ENCODE data around the gene PXK.
"Not testable (repeated sequence)": the region's sequence is repeated elsewhere in the genome, so short reads cannot be mapped to it uniquely, and the experiment has no call there.

Gene PXK

GRCh38 chr3:58332575-58333188, at the start of gene PXK:
TSS of gene PXK (plus strand) at chr3:58332892. CDS start at chr3:58332989, 97 bp downstream.
- Histone ChIP-seq H3F3A (ENCODE audit: insufficient read depth, low read length) (no peaks in the 10 kb centered on the region), H3K27ac (ENCODE audit: low read length) (no peak within 1 kb of the TSS), H3K36me3 (replicated peaks; ENCODE audit: insufficient read depth, low read length) (no peaks in the 10 kb centered on the region)

DNA sequence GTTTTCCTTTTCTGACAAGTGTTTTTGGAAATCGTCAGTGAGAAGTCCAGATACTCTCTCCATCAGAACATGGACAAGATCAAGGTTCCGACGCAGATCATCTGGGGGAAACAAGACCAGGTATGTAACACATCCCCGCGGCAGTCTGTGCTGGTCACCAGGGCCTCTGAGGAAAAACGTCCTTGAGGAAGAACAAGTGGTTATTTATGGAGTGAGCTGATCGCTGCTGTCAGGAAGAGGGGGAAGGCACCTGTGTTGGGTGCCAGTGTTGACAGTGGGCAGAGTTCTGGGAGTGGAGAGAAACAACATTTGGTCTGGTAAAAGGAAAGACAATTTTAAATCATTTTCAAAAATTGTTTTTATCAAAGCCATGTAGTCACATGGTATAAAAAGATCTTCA, 47.4 kb upstream of the PXK start:
- no peak overlapping the region for H3K9ac ChIP-seq (ENCODE audit: low read length)
- H4K20me1 ChIP-seq (ENCODE audit: insufficient read depth, low read length) = no peaks in the 10 kb centered on the region
- no peaks in the 10 kb centered on the region for H3K9me2 ChIP-seq (replicated peaks; ENCODE audit: insufficient read depth, low read length)
- H2AFZ ChIP-seq (ENCODE audit: low read length) = no peak overlapping the region
- no peak overlapping the region for H3K4me2 ChIP-seq (ENCODE audit: low read depth, low read length)
- H3K4me3 ChIP-seq (ENCODE audit: low read length) = no peak overlapping the region
- no peaks in the 10 kb centered on the region for H3K9me3 ChIP-seq (replicated peaks; ENCODE audit: insufficient read depth, low read length)
- no peaks in the 10 kb centered on the region for H3F3A ChIP-seq (ENCODE audit: insufficient read depth, low read length)
- no peaks in the 10 kb centered on the region for H3K79me2 ChIP-seq (ENCODE audit: low read length)
- H3K4me1 ChIP-seq (ENCODE audit: low read length) = no peaks in the 10 kb centered on the region
- H3K27ac ChIP-seq (ENCODE audit: low read length) = no peak overlapping the region
- no peaks in the 10 kb centered on the region for H3K27me3 ChIP-seq (replicated peaks; ENCODE audit: insufficient read depth, low read length)
- no peak for DNase-seq
- no peaks in the 10 kb centered on the region for H3K36me3 ChIP-seq (replicated peaks; ENCODE audit: insufficient read depth, low read length)
- TF ChIP-seq EZH2 (optimal IDR thresholded peaks at IDR 0.05; ENCODE audit: low read depth, low read length) = no peak

More at GRCh38 chr3:58332575-58333188, at the start of gene PXK:
- H4K20me1 ChIP-seq (ENCODE audit: insufficient read depth, low read length) = no peaks in the 10 kb centered on the region
- H3K9me2 ChIP-seq (replicated peaks; ENCODE audit: insufficient read depth, low read length) = no peaks in the 10 kb centered on the region
- H3K9me3 ChIP-seq (replicated peaks; ENCODE audit: insufficient read depth, low read length) = no peaks in the 10 kb centered on the region
- H2AFZ ChIP-seq (ENCODE audit: low read length) = peak within 1 kb of the TSS; percentile 99
- TF ChIP-seq EZH2 (optimal IDR thresholded peaks at IDR 0.05; ENCODE audit: low read depth, low read length) (no peak), CTCF (IDR thresholded peaks at IDR 0.05; ENCODE audit: low read length) (peak; percentile 25), EZH2phosphoT487 (IDR thresholded peaks at IDR 0.05; ENCODE audit: low read length) (no peak)
- peaks cover 19% of the 10 kb centered on the region for H3K79me2 ChIP-seq (ENCODE audit: low read length)
- H3K27me3 ChIP-seq (replicated peaks; ENCODE audit: insufficient read depth, low read length) = no peaks in the 10 kb centered on the region
- peak within 1 kb of the TSS; percentile 99 for H3K4me2 ChIP-seq (ENCODE audit: low read depth, low read length)
- peak within 1 kb of the TSS; percentile 89 for H3K4me3 ChIP-seq (ENCODE audit: low read length)
- H3K9ac ChIP-seq (ENCODE audit: low read length) = peak within 1 kb of the TSS; percentile 58
- peaks cover 6% of the 10 kb centered on the region; the same call in 1 of the 2 replicates for H3K4me1 ChIP-seq (ENCODE audit: low read length)
- DNase-seq = peak; percentile 78

GRCh38 chr3:58287354-58287753, 45.3 kb upstream of the PXK start:
- no peak for DNase-seq
- no peak for TF ChIP-seq EZH2phosphoT487 (IDR thresholded peaks at IDR 0.05; ENCODE audit: low read length)
- no peak for TF ChIP-seq CTCF (IDR thresholded peaks at IDR 0.05; ENCODE audit: low read length)

DNA sequence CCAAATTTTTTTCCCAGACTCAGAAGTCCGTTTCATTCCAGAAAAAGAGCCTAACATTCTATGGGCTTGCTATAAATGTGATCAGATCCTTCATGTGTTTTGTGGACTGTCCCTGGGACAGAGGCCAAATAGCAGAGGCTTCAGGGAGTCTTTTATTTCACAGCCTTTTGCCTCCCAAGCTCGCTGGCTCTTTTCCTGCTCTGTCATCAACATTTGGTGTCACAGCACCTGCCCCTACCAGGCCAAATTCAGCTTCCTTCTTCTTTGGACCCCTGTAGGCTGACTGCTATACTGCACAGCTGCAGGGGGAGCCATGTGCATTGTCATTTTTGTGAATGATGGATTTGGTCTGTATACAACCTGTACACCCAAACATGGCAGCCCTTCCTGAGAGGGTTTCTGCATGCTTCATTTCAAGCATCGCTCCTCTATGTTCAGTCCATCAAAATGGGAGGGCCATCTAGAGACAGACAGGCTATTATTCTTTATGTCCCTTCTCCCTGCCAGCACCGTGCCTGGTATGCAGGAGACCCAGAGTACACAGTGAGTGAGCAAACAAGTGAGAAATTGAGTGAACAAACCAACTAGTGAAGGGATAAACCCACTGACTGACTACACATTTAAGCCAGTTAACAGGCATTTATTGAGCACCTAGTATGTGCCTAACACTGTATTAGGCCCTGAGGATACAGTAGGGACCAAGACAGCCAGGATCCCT, 44.5 kb upstream of the PXK start:
- no peaks in the 10 kb centered on the region for H3K27me3 ChIP-seq (replicated peaks; ENCODE audit: insufficient read depth, low read length)
- no peak overlapping the region for H2AFZ ChIP-seq (ENCODE audit: low read length)
- H3K4me1 ChIP-seq (ENCODE audit: low read length) = no peaks in the 10 kb centered on the region
- TF ChIP-seq EZH2 (optimal IDR thresholded peaks at IDR 0.05; ENCODE audit: low read depth, low read length) = no peak
- TF ChIP-seq EZH2phosphoT487 (IDR thresholded peaks at IDR 0.05; ENCODE audit: low read length) = no peak
- TF ChIP-seq CTCF (IDR thresholded peaks at IDR 0.05; ENCODE audit: low read length) = no peak; the same call in 1 of the 2 replicates
- H3K4me2 ChIP-seq (ENCODE audit: low read depth, low read length) = no peak overlapping the region
- no peaks in the 10 kb centered on the region for H3K9me2 ChIP-seq (replicated peaks; ENCODE audit: insufficient read depth, low read length)
- H3F3A ChIP-seq (ENCODE audit: insufficient read depth, low read length) = no peaks in the 10 kb centered on the region
- no peak overlapping the region for H3K9ac ChIP-seq (ENCODE audit: low read length)
- no peak for DNase-seq
- H3K4me3 ChIP-seq (ENCODE audit: low read length) = no peak overlapping the region
- H3K36me3 ChIP-seq (replicated peaks; ENCODE audit: insufficient read depth, low read length) = no peaks in the 10 kb centered on the region
- H3K9me3 ChIP-seq (replicated peaks; ENCODE audit: insufficient read depth, low read length) = no peaks in the 10 kb centered on the region
- no peaks in the 10 kb centered on the region for H3K79me2 ChIP-seq (ENCODE audit: low read length)
- no peaks in the 10 kb centered on the region for H4K20me1 ChIP-seq (ENCODE audit: insufficient read depth, low read length)
- no peak overlapping the region for H3K27ac ChIP-seq (ENCODE audit: low read length)

More at GRCh38 chr3:58287354-58287753, 45.3 kb upstream of the PXK start:
- Histone ChIP-seq H4K20me1 (ENCODE audit: insufficient read depth, low read length) (no peaks in the 10 kb centered on the region), H2AFZ (ENCODE audit: low read length) (no peak overlapping the region), H3K36me3 (replicated peaks; ENCODE audit: insufficient read depth, low read length) (no peaks in the 10 kb centered on the region), H3K4me1 (ENCODE audit: low read length) (no peaks in the 10 kb centered on the region), H3K79me2 (ENCODE audit: low read length) (no peaks in the 10 kb centered on the region), H3K9me2 (replicated peaks; ENCODE audit: insufficient read depth, low read length) (no peaks in the 10 kb centered on the region), H3K9me3 (replicated peaks; ENCODE audit: insufficient read depth, low read length) (no peaks in the 10 kb centered on the region), H3K4me3 (ENCODE audit: low read length) (no peak overlapping the region), H3K9ac (ENCODE audit: low read length) (no peak overlapping the region), H3K4me2 (ENCODE audit: low read depth, low read length) (no peak overlapping the region), H3K27me3 (replicated peaks; ENCODE audit: insufficient read depth, low read length) (no peaks in the 10 kb centered on the region), H3K27ac (ENCODE audit: low read length) (no peak overlapping the region), H3F3A (ENCODE audit: insufficient read depth, low read length) (no peaks in the 10 kb centered on the region)

- H3K4me2 ChIP-seq (ENCODE audit: low read depth, low read length); DNase-seq; H2AFZ ChIP-seq (ENCODE audit: low read length); H3F3A ChIP-seq (ENCODE audit: insufficient read depth, low read length); H3K4me3 ChIP-seq (ENCODE audit: low read length); H3K36me3 ChIP-seq (replicated peaks; ENCODE audit: insufficient read depth, low read length); H4K20me1 ChIP-seq (ENCODE audit: insufficient read depth, low read length); H3K9me3 ChIP-seq (replicated peaks; ENCODE audit: insufficient read depth, low read length); H3K27me3 ChIP-seq (replicated peaks; ENCODE audit: insufficient read depth, low read length); H3K27ac ChIP-seq (ENCODE audit: low read length); H3K9me2 ChIP-seq (replicated peaks; ENCODE audit: insufficient read depth, low read length); H3K9ac ChIP-seq (ENCODE audit: low read length); H3K4me1 ChIP-seq (ENCODE audit: low read length); H3K79me2 ChIP-seq (ENCODE audit: low read length): not testable (repeated sequence)
Measured at GRCh38 chr3:58288964-58289613, 43.6 kb upstream of the PXK start.
